ENCODE results near the gene GBP4.
"Not testable (repeated sequence)": the region's sequence is repeated elsewhere in the genome, so short reads cannot be mapped to it uniquely, and the experiment has no call there.

The GBP4 gene

DNA sequence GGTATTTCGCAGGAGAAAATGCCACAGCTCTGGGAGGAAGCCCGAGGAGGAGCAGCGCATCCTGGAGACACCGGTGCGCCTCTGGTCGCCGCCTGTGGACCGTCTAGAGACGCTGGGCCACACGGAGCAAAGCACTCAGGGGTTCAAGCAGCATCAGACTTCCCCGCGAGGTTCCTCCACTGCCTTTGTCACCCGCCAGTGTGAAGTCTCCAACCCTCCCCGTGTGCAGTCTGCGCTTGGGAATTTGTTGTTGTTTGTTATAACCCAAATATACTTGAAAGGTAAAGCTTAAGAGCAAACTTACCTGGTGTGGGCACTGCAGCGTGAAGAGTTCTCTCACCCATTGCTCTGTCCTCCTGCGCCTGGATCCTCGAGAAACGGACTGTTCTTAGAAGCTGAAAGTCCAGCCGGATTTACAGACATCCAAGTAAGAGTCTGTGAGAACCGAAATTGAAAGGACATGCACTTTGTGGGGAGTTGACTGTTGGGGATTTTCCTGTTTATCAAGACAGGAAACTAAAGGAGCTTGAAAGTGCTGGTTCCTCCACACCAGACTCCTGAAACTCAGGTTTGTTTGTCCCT, at the start of gene GBP4:
GBP4 (minus strand) TSS at position 452 of the 582 bp plus-strand sequence; CDS start at position 344, 108 bp downstream.
- DNase-seq (ENCODE audit: low read depth): no peak

DNA sequence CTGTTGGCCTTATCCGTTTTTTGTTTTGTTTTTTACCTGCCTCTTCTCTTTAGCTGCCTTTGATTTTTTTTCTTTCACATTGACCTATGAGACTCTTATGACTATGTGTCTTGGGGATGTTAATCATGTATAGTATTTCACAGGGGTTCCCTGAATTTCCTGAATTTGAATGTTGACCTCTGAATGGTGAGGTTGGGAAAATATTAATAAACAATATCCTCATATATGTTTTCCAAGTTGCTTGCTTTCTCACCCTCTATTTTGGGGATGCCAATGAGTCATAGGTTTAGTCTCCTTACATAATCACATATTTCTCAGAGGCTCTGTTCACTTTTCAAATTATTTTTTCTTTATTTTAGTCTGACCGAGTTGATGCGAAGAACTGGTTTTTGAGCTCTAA, 44.3 kb upstream of the GBP4 start:
- no peak for DNase-seq (ENCODE audit: low read depth)

- DNase-seq (ENCODE audit: low read depth): no peak
Measured at GRCh38 chr1:89221341-89221740, 22.6 kb upstream of the GBP4 start.

DNA sequence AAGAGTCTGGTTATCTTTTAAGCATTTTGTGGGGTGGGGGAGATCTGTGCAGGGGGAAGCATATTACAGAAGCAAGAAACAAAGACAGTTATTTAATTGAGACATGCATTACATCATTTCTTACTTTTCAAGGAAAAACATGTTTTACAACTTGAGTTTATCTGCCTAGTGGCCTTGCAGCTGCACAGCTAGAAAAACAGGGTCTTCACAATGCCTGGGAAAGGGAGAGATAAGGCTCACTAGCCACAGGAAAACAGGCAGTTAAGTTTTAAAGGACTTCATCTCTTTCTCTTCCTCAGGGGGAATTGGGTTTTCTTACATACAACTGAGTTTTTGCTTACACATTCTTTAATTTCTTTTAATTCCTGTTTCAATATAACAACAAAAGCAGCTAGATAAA, 21.1 kb upstream of the GBP4 start:
- DNase-seq (ENCODE audit: low read depth): not testable (repeated sequence)

DNA sequence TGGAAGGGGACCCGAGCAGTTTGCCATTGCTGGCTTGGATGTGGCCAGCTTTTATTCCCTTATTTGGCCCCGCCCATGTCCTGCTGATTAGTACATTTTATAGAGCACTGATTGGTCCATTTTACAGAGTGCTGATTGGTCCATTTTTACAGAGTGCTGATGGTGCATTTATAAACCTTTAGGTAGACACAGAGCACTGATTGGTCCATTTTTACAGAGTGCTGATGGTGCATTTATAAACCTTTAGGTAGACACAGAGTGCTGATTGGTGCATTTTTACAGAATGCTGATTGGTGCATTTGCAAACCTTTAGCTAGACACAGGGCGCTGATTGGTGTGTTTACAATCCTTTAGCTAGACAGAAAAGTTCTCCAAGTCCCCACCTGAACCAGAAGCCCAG, 20.2 kb upstream of the GBP4 start:
- DNase-seq (ENCODE audit: low read depth): not testable (repeated sequence)

GRCh38 chr1:89213347-89213746, 14.6 kb upstream of the GBP4 start:
- no peak for DNase-seq (ENCODE audit: low read depth)

DNA sequence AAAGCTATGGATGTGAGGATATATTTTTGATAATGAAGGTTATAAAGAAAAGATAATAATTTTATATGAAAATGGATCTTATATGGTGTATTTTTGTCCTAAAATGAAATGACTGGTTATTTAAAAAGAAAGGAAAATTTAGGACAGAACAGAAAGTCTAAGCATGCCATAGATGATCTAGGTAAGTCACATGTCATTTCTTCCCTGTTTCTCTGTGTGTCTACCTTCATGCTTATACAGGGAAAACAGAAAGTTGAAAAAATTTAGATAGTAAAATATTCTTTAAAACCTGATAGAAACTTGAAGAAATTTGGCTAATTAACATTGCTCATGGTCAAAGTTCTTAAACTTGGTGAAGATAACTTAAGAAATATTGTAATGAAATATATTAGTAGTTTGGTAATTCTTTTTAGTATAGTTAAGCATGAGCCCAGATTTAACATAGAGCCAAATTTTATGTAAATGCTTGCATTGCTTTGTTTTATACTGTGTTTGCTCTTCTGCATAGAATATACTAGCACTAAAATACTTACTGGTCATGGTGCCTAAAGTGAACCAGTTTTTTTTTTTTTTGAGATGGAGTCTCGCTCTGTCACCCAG, 12.4 kb upstream of the GBP4 start:
- no peak for DNase-seq (ENCODE audit: low read depth)

- DNase-seq (ENCODE audit: low read depth): no peak
Measured at GRCh38 chr1:89206373-89206772, 7.6 kb upstream of the GBP4 start.

- DNase-seq (ENCODE audit: low read depth): peak; percentile 31
Measured at GRCh38 chr1:89203166-89203565, 4.4 kb upstream of the GBP4 start.

DNA sequence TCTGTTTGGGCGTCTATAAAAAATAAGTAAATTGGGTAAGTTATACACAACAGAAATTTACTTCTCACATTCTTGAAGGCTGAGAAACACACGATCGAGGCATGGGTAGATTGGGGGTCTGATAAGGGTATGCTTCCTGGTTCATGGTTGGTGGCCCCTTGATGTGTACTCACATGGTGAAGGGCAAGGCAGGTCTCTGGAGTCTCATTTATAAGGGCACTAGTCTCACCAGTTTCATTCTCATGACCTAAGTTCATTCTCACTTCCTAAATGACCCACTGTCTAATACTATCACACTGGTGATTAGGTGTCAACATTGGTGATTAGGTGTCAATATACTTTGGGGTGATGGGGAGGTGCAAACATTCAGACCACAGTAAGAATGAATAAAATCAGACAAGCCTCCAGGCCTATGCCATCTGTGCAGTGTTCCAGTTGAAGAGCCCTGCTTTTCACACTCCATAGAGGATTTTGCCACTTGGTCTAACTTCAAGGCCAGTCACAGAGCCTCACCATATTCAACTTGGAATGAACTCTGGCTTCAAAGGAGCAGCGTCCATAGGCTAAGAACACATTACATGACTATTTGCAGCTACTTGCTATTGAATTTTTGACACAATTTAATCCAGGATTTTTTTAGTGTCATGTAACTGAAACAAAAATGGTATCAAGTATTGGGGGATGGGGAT, 2.5 kb upstream of the GBP4 start:
- no peak for DNase-seq (ENCODE audit: low read depth)

DNA sequence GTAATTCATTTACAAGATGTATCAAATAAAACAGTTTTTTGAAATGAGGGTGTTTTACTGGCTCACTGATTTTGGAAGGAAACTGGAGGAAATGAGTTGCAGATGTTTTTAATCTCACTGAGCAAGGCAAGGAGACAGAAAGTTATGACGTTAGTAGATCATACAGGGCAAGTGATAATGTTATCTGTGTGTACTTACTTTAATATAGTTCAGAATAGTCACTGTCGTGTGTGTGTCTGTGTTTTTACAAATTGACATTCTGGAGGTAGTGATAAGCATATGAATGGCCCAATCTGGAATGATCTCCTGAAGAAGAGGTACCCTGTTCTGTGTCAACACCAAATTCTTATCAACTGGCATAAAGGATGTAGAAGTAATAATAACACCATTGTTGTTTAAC, 1.9 kb upstream of the GBP4 start:
- DNase-seq (ENCODE audit: low read depth): no peak

DNA sequence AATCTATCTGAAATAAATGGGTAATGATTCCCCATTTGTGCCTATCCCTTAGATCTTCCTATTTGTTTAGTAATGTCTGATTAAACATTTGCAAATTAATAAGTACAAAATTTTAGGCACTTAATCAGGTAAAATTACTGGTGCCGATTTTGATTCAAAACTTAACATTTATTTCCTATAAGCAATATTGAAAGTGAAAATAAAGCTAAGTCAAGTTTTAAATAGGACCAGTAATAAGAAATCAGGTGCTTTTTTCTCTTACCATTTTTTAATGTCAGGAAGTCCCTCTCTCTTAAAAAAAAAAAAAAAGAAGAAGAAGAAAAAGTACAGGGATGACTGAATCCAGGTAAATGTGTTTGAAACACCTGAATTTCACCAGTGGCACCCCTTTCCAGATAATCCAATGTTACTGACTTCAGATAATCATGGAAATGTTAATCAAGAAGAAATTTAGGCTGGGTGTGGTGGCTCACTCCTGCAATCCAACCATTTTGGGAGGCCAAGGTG, 836 bp upstream of the GBP4 start:
- no peak for DNase-seq (ENCODE audit: low read depth)

GRCh38 chr1:89198081-89198480, 661 bp downstream of the GBP4 start:
- DNase-seq (ENCODE audit: low read depth): no peak

DNA sequence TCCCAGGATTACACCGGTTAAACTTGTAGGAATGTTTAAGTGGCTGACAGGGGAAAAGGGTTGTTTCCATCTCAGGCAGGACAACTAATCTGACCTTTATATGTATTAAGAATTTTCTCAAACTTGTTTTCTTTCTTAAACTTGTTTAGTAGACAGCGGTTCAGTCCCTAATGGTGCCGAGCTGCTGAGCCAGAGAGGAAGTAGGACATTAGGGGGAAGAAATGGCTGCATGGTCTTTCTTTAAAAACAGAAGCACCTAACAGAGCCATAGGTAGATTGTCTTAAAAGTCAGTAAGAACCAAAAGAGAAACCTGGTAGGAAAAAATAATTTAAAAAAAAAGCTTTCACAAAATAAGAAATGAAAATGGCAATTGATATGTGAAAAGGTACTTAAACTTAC, 3.3 kb downstream of the GBP4 start:
- DNase-seq (ENCODE audit: low read depth): no peak

DNA sequence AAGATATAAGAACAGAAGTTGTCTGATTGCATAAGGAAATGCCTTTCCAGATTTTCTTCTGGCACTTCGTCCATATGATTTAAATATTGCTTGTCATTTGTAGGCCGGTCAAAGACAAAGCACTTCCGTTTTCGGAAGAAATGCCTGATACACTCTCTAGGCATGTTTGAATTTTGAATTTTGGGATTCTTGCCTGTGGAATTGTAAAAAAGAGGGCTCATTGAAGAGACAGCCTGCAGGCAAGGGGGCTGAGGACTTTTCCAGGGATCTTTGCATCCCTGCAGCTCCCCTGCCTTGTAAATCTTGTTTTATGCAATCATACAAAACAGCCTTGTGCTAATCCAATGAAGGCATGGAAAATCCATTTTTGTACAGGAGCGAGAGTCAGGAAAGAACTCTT, 7.4 kb downstream of the GBP4 start:
- DNase-seq (ENCODE audit: low read depth): no peak

DNA sequence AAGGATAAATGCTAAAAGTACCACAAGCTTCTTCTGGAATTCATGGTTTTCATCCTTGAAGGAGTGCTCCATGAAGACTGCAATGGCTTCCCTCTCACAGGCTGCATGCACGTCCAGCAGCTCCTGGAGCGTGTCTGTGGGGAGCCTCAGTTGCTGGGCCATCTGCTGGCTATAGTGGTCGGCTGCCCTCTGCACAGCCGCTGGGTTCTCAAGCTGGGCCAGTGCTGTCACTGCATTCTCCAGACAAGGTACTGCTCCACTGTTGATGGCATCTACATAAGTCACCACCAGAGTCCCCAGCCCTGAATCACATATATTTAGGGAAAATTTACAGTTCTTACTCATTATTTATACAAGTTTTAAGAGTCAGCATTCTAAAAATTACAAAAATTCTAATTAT, 8.7 kb downstream of the GBP4 start:
- no peak for DNase-seq (ENCODE audit: low read depth)

- DNase-seq (ENCODE audit: low read depth): no peak
Measured at GRCh38 chr1:89179343-89179742, 19.4 kb downstream of the GBP4 start.

DNA sequence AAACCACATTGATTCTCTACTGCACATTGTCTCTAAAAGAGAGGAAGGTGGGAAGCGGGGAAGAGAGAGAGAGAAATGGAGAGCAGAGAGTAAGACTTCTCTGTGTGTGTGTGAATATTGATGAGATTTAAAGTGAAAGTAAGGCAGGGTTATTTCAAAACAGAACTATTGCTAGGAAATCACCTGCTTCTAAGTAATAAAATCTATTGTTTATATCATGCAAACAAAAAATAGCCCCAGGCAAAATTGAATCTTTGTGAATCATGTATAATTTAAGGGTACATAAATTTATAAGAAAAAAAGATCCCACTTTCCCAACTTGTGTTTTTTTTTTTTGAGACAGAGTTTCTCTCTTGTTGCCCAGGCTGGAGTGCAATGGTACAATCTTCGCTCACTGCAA, 21.8 kb downstream of the GBP4 start:
- no peak for DNase-seq (ENCODE audit: low read depth)

- no peak for DNase-seq (ENCODE audit: low read depth)
Measured at GRCh38 chr1:89175601-89176256, 23.0 kb downstream of the GBP4 start, which contains the start of gene GBP7. GBP7 (minus strand) TSS chr1:89176003; CDS start chr1:89171935, 4,068 bp downstream.

GRCh38 chr1:89174491-89174890, 24.3 kb downstream of the GBP4 start:
- DNase-seq (ENCODE audit: low read depth): no peak

GRCh38 chr1:89172468-89173143, 26.1 kb downstream of the GBP4 start:
- no peak for DNase-seq (ENCODE audit: low read depth)

DNA sequence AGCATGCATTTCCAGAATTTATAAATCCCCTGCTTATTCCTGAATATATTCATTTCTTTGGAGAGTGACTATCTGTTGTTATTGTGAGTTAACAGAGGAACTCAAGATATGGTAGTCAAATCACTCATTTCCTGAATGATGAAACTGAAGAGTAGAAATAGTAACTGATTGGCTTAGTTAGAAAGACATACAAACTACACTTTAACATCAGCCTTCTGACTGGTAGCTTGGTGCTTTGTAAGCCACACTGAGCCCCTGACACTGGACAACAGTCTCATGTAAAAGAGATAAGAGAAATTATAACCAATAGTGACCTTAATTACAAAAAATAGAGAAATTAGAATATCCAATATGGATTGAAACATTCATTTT, 27.7 kb downstream of the GBP4 start:
- no peak for DNase-seq (ENCODE audit: low read depth)
